IMR-90 (cell line): Measurements from ENCODE around the gene HEXD. TPM values are rescaled to one million over a fixed set of nuclear protein-coding genes. Genes with fewer than 3 reads are reported as not detected.

Experiments
- ATAC-seq: fragments of 200-7000 bp; cut with Tn5 transposase; 2 replicates; pipeline ENCODE4 v1.9.1; 2020; ENCODE audit warnings: low read depth, mild to moderate bottlenecking, moderate library complexity
- BruUV-seq: library from RNA; stranded (reverse); fragments of 400-500 nt; replicated peaks from 2 replicates; lab custom pipeline; 2021; lab: Mats Ljungman, UMichigan
- CTCF ChIA-PET: fragments of 300-600 bp; formaldehyde crosslinking; extraction: SDS; loops from one replicate; lab custom pipeline; 2021; ENCODE audit warnings: antibody characterized with exemption; lab: Yijun Ruan, JAX
- POLR2A ChIA-PET: fragments of 300-600 bp; sonication (Branson Sonifier 250); formaldehyde crosslinking; loops from one replicate; lab custom pipeline; 2022; ENCODE audit warnings: antibody characterized with exemption; ENCODE audit not compliant: unreplicated experiment; lab: Charles Lee
- DNase-seq: peaks from one replicate; pipeline ENCODE4 v3.0.0; 2013
- H2AFZ ChIP-seq: replicated peaks from 2 replicates; pipeline ENCODE3; 2013; ENCODE audit warnings: low read length, mild to moderate bottlenecking; ENCODE audit not compliant: poor library complexity
- H2AK5ac ChIP-seq: 2 replicates; pipeline ENCODE4 v1.6.1; 2013; ENCODE audit warnings: low read depth, low read length, inconsistent platforms
- H2AK9ac ChIP-seq: replicated peaks from 2 replicates; pipeline ENCODE3; 2013; ENCODE audit warnings: mild to moderate bottlenecking, low read depth, low read length, moderate library complexity; ENCODE audit not compliant: poor library complexity
- H2BK120ac ChIP-seq: 2 replicates; pipeline ENCODE4 v1.6.1; 2013; ENCODE audit warnings: low read depth, low read length, inconsistent platforms
- H2BK15ac ChIP-seq: 3 replicates; pipeline ENCODE4 v1.6.1; 2013; ENCODE audit warnings: low read depth, low read length, inconsistent platforms
- H2BK20ac ChIP-seq: 2 replicates; pipeline ENCODE4 v1.6.1; 2013; ENCODE audit warnings: low read depth, mild to moderate bottlenecking, inconsistent platforms, low read length, moderate library complexity
- H2BK5ac ChIP-seq: 2 replicates; pipeline ENCODE4 v1.6.1; 2013; ENCODE audit warnings: mild to moderate bottlenecking, low read depth, low read length, inconsistent platforms; ENCODE audit not compliant: poor library complexity, severe bottlenecking
- H3K14ac ChIP-seq: replicated peaks from 2 replicates; pipeline ENCODE4 v1.6.1; 2013; ENCODE audit warnings: low read depth, low read length, inconsistent platforms
- H3K18ac ChIP-seq: 2 replicates; pipeline ENCODE4 v1.6.1; 2013; ENCODE audit warnings: low read depth, low read length, control low read depth
- H3K23ac ChIP-seq: 2 replicates; pipeline ENCODE4 v1.6.1; 2013; ENCODE audit warnings: low read depth, low read length, inconsistent platforms
- H3K27ac ChIP-seq: 2 replicates; pipeline ENCODE4 v1.5.1; 2013; ENCODE audit warnings: mild to moderate bottlenecking, control low read depth, low read length; ENCODE audit not compliant: insufficient read depth
- H3K27me3 ChIP-seq: 2 replicates; pipeline ENCODE4 v1.6.1; 2013; ENCODE audit warnings: low read length; ENCODE audit not compliant: control insufficient read depth, insufficient read depth
- H3K36me3 ChIP-seq: 2 replicates; pipeline ENCODE4 v1.6.1; 2013; ENCODE audit warnings: low read length, mixed read lengths; ENCODE audit not compliant: control insufficient read depth, insufficient read depth
- H3K4ac ChIP-seq: 2 replicates; pipeline ENCODE4 v1.6.1; 2013; ENCODE audit warnings: low read depth, low read length, inconsistent platforms
- H3K4me1 ChIP-seq: 2 replicates; pipeline ENCODE4 v1.6.1; 2013; ENCODE audit warnings: low read length, mixed read lengths; ENCODE audit not compliant: control insufficient read depth, insufficient read depth
- H3K4me2 ChIP-seq: 2 replicates; pipeline ENCODE4 v1.6.1; 2013; ENCODE audit warnings: low read depth, mild to moderate bottlenecking, control low read depth, low read length, moderate library complexity
- H3K4me3 ChIP-seq: 2 replicates; pipeline ENCODE4 v1.5.1; 2013; ENCODE audit warnings: low read depth, mild to moderate bottlenecking, control low read depth, low read length, moderate library complexity; ENCODE audit not compliant: insufficient read depth
- H3K56ac ChIP-seq: 2 replicates; pipeline ENCODE4 v1.6.1; 2013; ENCODE audit warnings: low read length, inconsistent platforms; ENCODE audit not compliant: insufficient read depth; ENCODE audit errors: extremely low read depth
- H3K79me1 ChIP-seq, 2 experiments: 2 replicates each; pipeline ENCODE4 v1.6.1; 2013; ENCODE audit warnings: low read length in 2 of 2, inconsistent platforms in 1 of 2, low read depth in 1 of 2
- H3K9ac ChIP-seq: 2 replicates; pipeline ENCODE4 v1.6.1; 2013; ENCODE audit warnings: low read depth, low read length, control low read depth
- H3K9me1 ChIP-seq: 2 replicates; pipeline ENCODE4 v1.6.1; 2013; ENCODE audit warnings: low read length, inconsistent platforms; ENCODE audit not compliant: insufficient read depth
- H3K9me3 ChIP-seq: 2 replicates; pipeline ENCODE4 v1.6.1; 2013; ENCODE audit warnings: low read length; ENCODE audit not compliant: control insufficient read depth, insufficient read depth
- H4K20me1 ChIP-seq: 2 replicates; pipeline ENCODE4 v1.6.1; 2013; ENCODE audit warnings: low read length, inconsistent platforms; ENCODE audit not compliant: insufficient read depth
- H4K5ac ChIP-seq: 2 replicates; pipeline ENCODE4 v1.6.1; 2013; ENCODE audit warnings: mild to moderate bottlenecking, low read depth, low read length, control low read depth
- H4K8ac ChIP-seq, 2 experiments: 2 replicates each; pipeline ENCODE4 v1.6.1; 2013; ENCODE audit warnings: low read depth in 2 of 2, low read length in 2 of 2, control low read depth in 1 of 2, inconsistent platforms in 1 of 2
- H4K91ac ChIP-seq: 2 replicates; pipeline ENCODE4 v1.6.1; 2013; ENCODE audit warnings: low read depth, low read length, inconsistent platforms; ENCODE audit not compliant: insufficient read depth
- BHLHE40 ChIP-seq: fragments of 150-350 bp; IDR thresholded peaks from 2 replicates; pipeline ENCODE4 v1.6.1; 2016; ENCODE audit warnings: mild to moderate bottlenecking, low read depth, low read length
- CEBPB ChIP-seq: IDR thresholded peaks from 2 replicates; pipeline ENCODE4 v1.6.1; 2012; ENCODE audit warnings: low read depth, low read length, improper control_type of control experiment
- CHD1 ChIP-seq: IDR thresholded peaks from 2 replicates; pipeline ENCODE4 v1.6.1; 2012; ENCODE audit warnings: low read depth, low read length, improper control_type of control experiment
- CTCF ChIP-seq: conservative IDR thresholded peaks from 2 replicates; pipeline ENCODE4 v1.5.1; 2012; ENCODE audit warnings: mild to moderate bottlenecking, low read depth, low read length, improper control_type of control experiment
- ELK1 ChIP-seq: fragments of 150-350 bp; IDR thresholded peaks from 2 replicates; pipeline ENCODE4 v1.6.1; 2016; ENCODE audit warnings: low read depth, mild to moderate bottlenecking, low read length, moderate library complexity, borderline replicate concordance
- FOS ChIP-seq: fragments of 150-350 bp; IDR thresholded peaks from 2 replicates; pipeline ENCODE4 v1.6.1; 2016; ENCODE audit warnings: low read depth, low read length
- MAFK ChIP-seq: IDR thresholded peaks from 2 replicates; pipeline ENCODE4 v1.6.1; 2012; ENCODE audit warnings: low read depth, low read length, improper control_type of control experiment
- MAZ ChIP-seq: IDR thresholded peaks from 2 replicates; pipeline ENCODE4 v1.6.1; 2012; ENCODE audit warnings: low read depth, mild to moderate bottlenecking, low read length, improper control_type of control experiment, moderate library complexity, borderline replicate concordance
- MXI1 ChIP-seq: IDR thresholded peaks from 2 replicates; pipeline ENCODE4 v1.6.1; 2012; ENCODE audit warnings: low read depth, mild to moderate bottlenecking, low read length, moderate library complexity, borderline replicate concordance
- NFE2L2 ChIP-seq: fragments of 150-350 bp; IDR thresholded peaks from 2 replicates; pipeline ENCODE4 v1.6.1; 2016; ENCODE audit warnings: low read depth, mild to moderate bottlenecking, low read length
- POLR2A ChIP-seq: IDR thresholded peaks from 2 replicates; pipeline ENCODE4 v1.6.1; 2012; ENCODE audit warnings: mild to moderate bottlenecking, low read depth, low read length
- RCOR1 ChIP-seq: IDR thresholded peaks from 2 replicates; pipeline ENCODE4 v1.6.1; 2012; ENCODE audit warnings: mild to moderate bottlenecking, low read length, improper control_type of control experiment; ENCODE audit not compliant: insufficient replicate concordance
- SMC3 ChIP-seq: fragments of 150-350 bp; IDR thresholded peaks from 2 replicates; pipeline ENCODE4 v1.6.1; 2016; ENCODE audit warnings: low read depth, mild to moderate bottlenecking, antibody characterized with exemption, low read length, moderate library complexity
- USF2 ChIP-seq: fragments of 150-350 bp; IDR thresholded peaks from 2 replicates; pipeline ENCODE4 v1.6.1; 2017; ENCODE audit warnings: mild to moderate bottlenecking, antibody characterized with exemption, low read length, low read depth
- WGBS, 2 experiments: methylation state at CpG; one replicate each; pipeline versions ENCODE4 v1.1.5 to v1.1.7; 2013; ENCODE audit warnings: missing lambda C conversion rate in 2 of 2; ENCODE audit not compliant: insufficient read length in 1 of 2; ENCODE audit errors: extremely low coverage in 2 of 2; 5-methylcytosine and 5-hydroxymethylcytosine counted together
- dilution Hi-C: fragments of 300-500 bp; cut with HindIII; formaldehyde crosslinking; loops from one replicate; pipeline ENCODE4 v1.14.3; 2018; ENCODE audit warnings: low sequenced_read_pairs; ENCODE audit not compliant: unreplicated experiment
- in situ Hi-C: fragments of 300-500 bp; cut with MboI; formaldehyde crosslinking; loops from 3 replicates; pipeline ENCODE4 v1.14.3; 2019; ENCODE audit warnings: low sequenced_read_pairs, inconsistent platforms, mixed read lengths
- intact Hi-C: fragments of 100-400 bp; cut with micrococcal nuclease; formaldehyde crosslinking; loops from 2 replicates; pipeline ENCODE4 v1.10.0; 2022
- polyA plus RNA-seq, 3 experiments: library from polyadenylated mRNA; depleted of rRNA; stranded (reverse); fragments of >200 nt; gene quantifications; 2 replicates each; pipeline ENCODE4 v1.2.3, GENCODE V29; 2012; ENCODE audit warnings: low replicate concordance in 1 of 3
- total RNA-seq: library from RNA; depleted of rRNA; stranded (reverse); fragments of >200 nt; gene quantifications from 2 replicates; pipeline ENCODE4 v1.2.3, GENCODE V29; 2012

The HEXD gene
- total and polyA plus RNA-seq, 2 of the 4 experiments (the other 2 are of a cell fraction), result 3.8 to 9.5 TPM

- no peaks in the 10 kb centered on the region for H3K79me1 ChIP-seq
- in situ Hi-C loops, result no loop called here
- H3K27me3 ChIP-seq, result peaks cover 34% of the 10 kb centered on the region
- no peak overlapping the region for H2AK5ac ChIP-seq
- no peak overlapping the region for H4K8ac ChIP-seq
- no peak overlapping the region for H2AK9ac ChIP-seq
- no peak overlapping the region for H3K4ac ChIP-seq
- POLR2A ChIA-PET, result no interaction called here
- no peak overlapping the region for H2BK5ac ChIP-seq
- ATAC-seq (no peak), DNase-seq (no peak)
- H3K18ac ChIP-seq, result no peak overlapping the region
- peaks cover 2% of the 10 kb centered on the region for H3K4me1 ChIP-seq
- no peak overlapping the region for H3K4me2 ChIP-seq
- no peak overlapping the region for H3K9ac ChIP-seq
- no peak overlapping the region for H3K23ac ChIP-seq
- dilution Hi-C loops, result no loop called here
- no peak overlapping the region for H3K56ac ChIP-seq
- no peak for TF ChIP-seq CHD1
- no peak for TF ChIP-seq MAFK
- no peak for TF ChIP-seq CTCF
- TF ChIP-seq NFE2L2, result no peak
- no peak for TF ChIP-seq SMC3
- TF ChIP-seq RCOR1, result no peak
- TF ChIP-seq FOS, result no peak
- no peak for TF ChIP-seq MXI1
- no peak for TF ChIP-seq ELK1
- no peak for TF ChIP-seq USF2
- no peak for TF ChIP-seq CEBPB
- no peak for TF ChIP-seq MAZ
- TF ChIP-seq BHLHE40, result no peak
- no peak for TF ChIP-seq POLR2A
- H3K9me3 ChIP-seq, result no peaks in the 10 kb centered on the region
- H3K4me3 ChIP-seq, result no peak overlapping the region
- H2BK15ac ChIP-seq, result no peak overlapping the region
- peaks cover 3% of the 10 kb centered on the region; the same call in 1 of the 2 replicates for H3K9me1 ChIP-seq
- H4K91ac ChIP-seq, result no peak overlapping the region
- no peak overlapping the region for H3K14ac ChIP-seq
- no peak overlapping the region for H4K5ac ChIP-seq
- H2BK20ac ChIP-seq, result no peak overlapping the region
- 17% methylated on average over 5 of the region's 17 CpGs; no CpG with 5 or more reads in 1 of the 2 experiments for WGBS, 2 experiments
- no peak overlapping the region for H2BK120ac ChIP-seq
- no peak overlapping the region for H3K27ac ChIP-seq
- H2AFZ ChIP-seq, result no peak overlapping the region
- intact Hi-C loops, result no loop called here
- BruUV-seq, result no TSS peak
- CTCF ChIA-PET, result no interaction called here
- H4K20me1 ChIP-seq, result no peaks in the 10 kb centered on the region; the same call in 1 of the 2 replicates
- H3K36me3 ChIP-seq, result peaks cover 2% of the 10 kb centered on the region; the same call in 1 of the 2 replicates
Measured at GRCh38 chr17:82386255-82386831, 31.8 kb upstream of the HEXD start.
